Activated T-helper 1 cell treated with anti-CD3 and anti-CD28 coated beads, Interleukin-12 subunit alpha, Interleukin-12 subunit beta, Interleukin-2, Interleukin-4 antibody, amounts not matched to agents 30 ng/mL and 10 ng/mL and 1 ng/mL, durations not matched to agents 14 hours and 24 hours and 36 hours (primary cell): Measurements from ENCODE around the gene PXMP4. TPM values are rescaled to one million over a fixed set of nuclear protein-coding genes. Genes with fewer than 3 reads are reported as not detected.
"Not testable (repeated sequence)": the region's sequence is repeated elsewhere in the genome, so short reads cannot be mapped to it uniquely, and the experiment has no call there.

Experiments
- DNase-seq: peaks from one replicate; pipeline ENCODE4 v3.0.0; 2021; ENCODE audit warnings: low spot score
- H3K27ac Mint-ChIP-seq: one replicate; pipeline ENCODE4 v1.8.0; 2021; ENCODE audit warnings: mild to moderate bottlenecking, mixed read lengths
- H3K27me3 Mint-ChIP-seq: one replicate; pipeline ENCODE4 v1.8.0; 2022; ENCODE audit warnings: mild to moderate bottlenecking, moderate library complexity, mixed read lengths; ENCODE audit not compliant: insufficient read depth
- H3K36me3 Mint-ChIP-seq: one replicate; pipeline ENCODE4 v1.8.0; 2021; ENCODE audit warnings: low read depth, mixed read lengths
- H3K4me1 Mint-ChIP-seq: one replicate; pipeline ENCODE4 v1.8.0; 2021; ENCODE audit warnings: low read depth, mixed read lengths
- H3K4me3 Mint-ChIP-seq: one replicate; pipeline ENCODE4 v1.8.0; 2021; ENCODE audit warnings: mild to moderate bottlenecking, moderate library complexity, mixed read lengths
- H3K9me3 Mint-ChIP-seq: one replicate; pipeline ENCODE4 v1.8.0; 2021; ENCODE audit warnings: mixed read lengths
- intact Hi-C: fragments of 100-400 bp; cut with micrococcal nuclease; formaldehyde crosslinking; loops from one replicate; pipeline ENCODE4 v1.15.1; 2024
- total RNA-seq: library from RNA; stranded (reverse); gene quantifications from 2 replicates; pipeline ENCODE4 v1.2.3, GENCODE V29; 2022

PXMP4 gene
- total RNA-seq, 1 donor from 2014 or later, result 7.3 TPM

GRCh38 chr20:33709398-33709797, 10.7 kb downstream of the PXMP4 start:
- Mint-ChIP-seq H3K9me3 (no peaks in the 10 kb centered on the region), H3K4me3 (no peak overlapping the region), H3K27me3 (no peaks in the 10 kb centered on the region), H3K36me3 (peaks cover 17% of the 10 kb centered on the region), H3K4me1 (peaks cover 28% of the 10 kb centered on the region), H3K27ac (peak overlapping the region; percentile 84)
- DNase-seq, result no peak
- intact Hi-C loops, result loop anchor here (1.0 kb wide), 2 partner anchors 11 to 23 kb away; partner anchors contain the start of genes E2F1 and PXMP4

GRCh38 chr20:33707668-33708067, 12.4 kb downstream of the PXMP4 start:
- no peak for DNase-seq
- Mint-ChIP-seq H3K9me3 (no peaks in the 10 kb centered on the region), H3K27me3 (no peaks in the 10 kb centered on the region), H3K36me3 (peaks cover 15% of the 10 kb centered on the region), H3K27ac (no peak overlapping the region), H3K4me1 (peaks cover 28% of the 10 kb centered on the region), H3K4me3 (no peak overlapping the region)
- intact Hi-C loops, result no loop called here

GRCh38 chr20:33704197-33704924, 15.7 kb downstream of the PXMP4 start:
- peaks cover 4% of the 10 kb centered on the region for H3K36me3 Mint-ChIP-seq
- DNase-seq, result no peak
- peaks cover 3% of the 10 kb centered on the region for H3K9me3 Mint-ChIP-seq
- H3K4me3 Mint-ChIP-seq, result no peak overlapping the region
- peaks cover 5% of the 10 kb centered on the region for H3K4me1 Mint-ChIP-seq
- no peak overlapping the region for H3K27ac Mint-ChIP-seq
- intact Hi-C loops, result no loop called here
- no peaks in the 10 kb centered on the region for H3K27me3 Mint-ChIP-seq

GRCh38 chr20:33703498-33704137, 16.5 kb downstream of the PXMP4 start:
- Mint-ChIP-seq H3K36me3 (peaks cover 3% of the 10 kb centered on the region), H3K9me3 (peaks cover 3% of the 10 kb centered on the region), H3K27ac (no peak overlapping the region), H3K27me3 (no peaks in the 10 kb centered on the region), H3K4me1 (no peaks in the 10 kb centered on the region), H3K4me3 (no peak overlapping the region)
- intact Hi-C loops, result no loop called here
- no peak for DNase-seq

GRCh38 chr20:33702861-33703260, 17.2 kb downstream of the PXMP4 start:
- H3K27ac Mint-ChIP-seq, result no peak overlapping the region
- H3K4me1 Mint-ChIP-seq, result no peaks in the 10 kb centered on the region

GRCh38 chr20:33701629-33702450, 18.3 kb downstream of the PXMP4 start:
- Mint-ChIP-seq H3K27ac (no peak overlapping the region), H3K36me3 (peaks cover 3% of the 10 kb centered on the region), H3K27me3 (no peaks in the 10 kb centered on the region), H3K4me3 (no peak overlapping the region), H3K9me3 (peaks cover 3% of the 10 kb centered on the region), H3K4me1 (no peaks in the 10 kb centered on the region)
- no peak for DNase-seq
- intact Hi-C loops, result no loop called here

More at GRCh38 chr20:33702861-33703260, 17.2 kb downstream of the PXMP4 start:
- DNase-seq, result no peak
- H3K9me3 Mint-ChIP-seq, result peaks cover 3% of the 10 kb centered on the region
- intact Hi-C loops, result no loop called here
- peaks cover 3% of the 10 kb centered on the region for H3K36me3 Mint-ChIP-seq
- H3K27me3 Mint-ChIP-seq, result no peaks in the 10 kb centered on the region
- no peak overlapping the region for H3K4me3 Mint-ChIP-seq

GRCh38 chr20:33700696-33701441, 19.2 kb downstream of the PXMP4 start:
- H3K9me3 Mint-ChIP-seq, H3K4me1 Mint-ChIP-seq, DNase-seq, H3K4me3 Mint-ChIP-seq, H3K27ac Mint-ChIP-seq, H3K27me3 Mint-ChIP-seq, H3K36me3 Mint-ChIP-seq, intact Hi-C loops: not testable (repeated sequence)

- H3K36me3 Mint-ChIP-seq, H3K4me1 Mint-ChIP-seq, intact Hi-C loops, H3K4me3 Mint-ChIP-seq, H3K27me3 Mint-ChIP-seq, H3K9me3 Mint-ChIP-seq, H3K27ac Mint-ChIP-seq, DNase-seq: not testable (repeated sequence)
Measured at GRCh38 chr20:33698966-33699365, 21.1 kb downstream of the PXMP4 start.

GRCh38 chr20:33697129-33697528, 23.0 kb downstream of the PXMP4 start:
- peaks cover 3% of the 10 kb centered on the region for H3K9me3 Mint-ChIP-seq
- H3K36me3 Mint-ChIP-seq, result no peaks in the 10 kb centered on the region
- H3K27me3 Mint-ChIP-seq, result no peaks in the 10 kb centered on the region
- no peak overlapping the region for H3K27ac Mint-ChIP-seq
- no peak for DNase-seq
- no peak overlapping the region for H3K4me3 Mint-ChIP-seq
- intact Hi-C loops, result no loop called here
- no peaks in the 10 kb centered on the region for H3K4me1 Mint-ChIP-seq

- H3K27ac Mint-ChIP-seq, result no peak overlapping the region
- no peak for DNase-seq
- peaks cover 3% of the 10 kb centered on the region for H3K4me1 Mint-ChIP-seq
- no peak overlapping the region for H3K4me3 Mint-ChIP-seq
- intact Hi-C loops, result no loop called here
- no peaks in the 10 kb centered on the region for H3K36me3 Mint-ChIP-seq
- H3K27me3 Mint-ChIP-seq, result no peaks in the 10 kb centered on the region
- no peaks in the 10 kb centered on the region for H3K9me3 Mint-ChIP-seq
Measured at GRCh38 chr20:33696448-33696847, 23.7 kb downstream of the PXMP4 start.

- H3K27me3 Mint-ChIP-seq, result no peaks in the 10 kb centered on the region
- DNase-seq, result no peak
- peaks cover 16% of the 10 kb centered on the region for H3K4me1 Mint-ChIP-seq
- intact Hi-C loops, result no loop called here
- no peak overlapping the region for H3K4me3 Mint-ChIP-seq
- H3K9me3 Mint-ChIP-seq, result no peaks in the 10 kb centered on the region
- H3K36me3 Mint-ChIP-seq, result no peaks in the 10 kb centered on the region
- no peak overlapping the region for H3K27ac Mint-ChIP-seq
Measured at GRCh38 chr20:33694639-33695012, 25.5 kb downstream of the PXMP4 start.

GRCh38 chr20:33693741-33694638, 26.1 kb downstream of the PXMP4 start:
- H3K36me3 Mint-ChIP-seq, result no peaks in the 10 kb centered on the region
- H3K4me1 Mint-ChIP-seq, result peaks cover 23% of the 10 kb centered on the region
- no peak overlapping the region for H3K27ac Mint-ChIP-seq
- no peaks in the 10 kb centered on the region for H3K27me3 Mint-ChIP-seq
- no peak overlapping the region for H3K4me3 Mint-ChIP-seq
- H3K9me3 Mint-ChIP-seq, result no peaks in the 10 kb centered on the region
- DNase-seq, result no peak
- intact Hi-C loops, result no loop called here
